ACHN (cell line): ENCODE measurements around the gene INTS1.
"Not testable (repeated sequence)": the region's sequence is repeated elsewhere in the genome, so short reads cannot be mapped to it uniquely, and the experiment has no call there.

Source experiments
- DNase-seq: peaks from one replicate; pipeline ENCODE4 v3.0.0-alpha.2; 2015
- in situ Hi-C: cut with HindIII; loops from 2 replicates; pipeline ENCODE4 v1.10.0; 2017; ENCODE audit warnings: low sequenced_read_pairs, low pct_ligation_motif_present, low pct_unique_long_range_greater_than_20kb

Gene INTS1

DNA sequence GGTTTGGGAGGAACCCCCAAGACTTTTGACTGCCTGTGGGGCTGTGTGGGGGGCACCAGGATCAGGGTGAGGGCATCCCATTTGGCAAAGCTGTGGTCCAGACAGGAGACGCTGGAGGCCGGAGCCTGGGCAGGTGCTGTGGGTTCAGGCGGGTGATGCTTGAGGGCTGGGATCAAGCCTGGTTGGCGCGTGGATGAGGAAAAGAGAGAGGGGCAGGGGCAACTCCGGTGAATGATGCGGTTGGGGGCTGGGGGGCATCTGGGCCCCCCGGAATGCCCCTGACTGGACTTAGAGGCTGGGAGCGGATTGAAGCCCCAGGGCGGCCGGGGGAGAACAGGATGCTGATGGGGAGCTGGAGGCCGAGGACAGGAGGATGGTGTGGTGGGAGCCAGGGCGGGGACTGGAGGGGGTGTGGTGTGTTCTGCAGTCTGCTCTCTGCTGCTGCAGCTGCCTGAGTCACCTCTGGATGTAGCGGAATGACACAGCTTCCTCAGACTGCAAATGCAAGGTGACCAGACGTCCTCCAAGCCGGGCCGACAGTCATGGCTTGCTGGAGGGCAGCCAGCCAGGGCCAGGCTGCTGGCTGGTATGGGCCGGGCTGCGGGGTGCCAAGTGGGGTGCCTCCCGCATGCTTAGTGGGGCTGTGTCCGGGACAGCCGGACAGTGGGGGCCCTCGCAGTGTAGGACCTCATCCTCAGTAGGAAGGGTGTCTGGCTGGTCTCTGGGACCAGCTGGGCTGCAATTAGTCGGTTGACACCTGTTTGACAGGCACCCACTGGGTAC lies 29.5 kb upstream of the INTS1 start:
- DNase-seq, result peak; percentile 85
- in situ Hi-C loops, result no loop called here

DNA sequence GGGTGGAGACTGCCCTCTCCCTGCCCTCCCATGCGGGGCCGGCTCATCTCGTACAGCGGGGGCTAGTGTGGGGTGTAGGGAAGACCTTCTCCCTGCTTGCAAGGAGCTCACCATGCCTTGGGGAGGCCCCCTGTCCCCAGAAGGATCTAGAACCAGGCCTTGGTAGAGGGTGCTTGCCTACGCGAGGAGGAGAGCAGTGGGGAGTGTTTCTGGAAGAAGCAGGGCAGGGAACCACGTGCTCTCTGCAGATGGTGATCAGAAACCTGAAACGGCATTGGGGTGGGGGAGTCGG lies 29.0 kb upstream of the INTS1 start:
- in situ Hi-C loops, result no loop called here
- no peak for DNase-seq

DNA sequence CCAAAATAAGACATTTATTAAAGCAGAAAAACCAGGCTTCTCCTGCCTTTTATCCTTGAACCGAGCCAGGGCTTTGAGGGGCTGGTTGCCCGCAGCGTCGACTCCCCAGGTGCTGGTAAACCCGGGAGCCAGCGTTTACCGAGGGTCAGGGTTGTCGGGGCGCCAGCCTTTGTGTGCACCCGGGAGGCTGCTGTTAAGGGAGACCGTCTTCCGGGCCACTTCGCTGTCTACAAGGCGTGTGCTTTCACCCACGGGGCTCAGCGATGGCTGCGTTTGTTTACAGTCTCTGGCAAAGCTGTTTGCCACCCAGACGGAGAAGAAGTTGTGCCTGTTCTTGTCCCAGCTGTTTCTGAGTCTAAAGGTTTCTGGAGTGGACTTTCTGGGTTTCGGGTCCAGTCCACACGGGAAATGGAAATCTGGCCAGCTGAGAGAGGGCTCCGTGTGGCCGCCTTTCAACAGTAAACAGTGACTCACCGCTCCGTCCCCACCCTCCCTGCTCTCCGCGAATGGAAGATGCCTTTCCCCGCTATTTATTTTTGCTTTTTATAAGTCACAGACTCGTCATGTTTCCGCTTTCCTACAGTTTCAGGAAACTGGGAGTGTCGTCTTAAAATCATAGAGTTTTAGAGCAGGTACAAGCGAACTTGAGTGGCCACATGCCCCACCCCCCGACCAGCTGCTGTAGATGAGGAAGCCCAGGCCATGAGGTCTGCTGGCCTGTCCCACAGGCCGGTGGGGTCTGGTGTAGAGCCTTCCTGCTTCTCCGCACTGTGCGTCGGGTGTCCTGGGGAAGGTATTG lies 28.5 kb upstream of the INTS1 start:
- in situ Hi-C loops, result no loop called here

DNA sequence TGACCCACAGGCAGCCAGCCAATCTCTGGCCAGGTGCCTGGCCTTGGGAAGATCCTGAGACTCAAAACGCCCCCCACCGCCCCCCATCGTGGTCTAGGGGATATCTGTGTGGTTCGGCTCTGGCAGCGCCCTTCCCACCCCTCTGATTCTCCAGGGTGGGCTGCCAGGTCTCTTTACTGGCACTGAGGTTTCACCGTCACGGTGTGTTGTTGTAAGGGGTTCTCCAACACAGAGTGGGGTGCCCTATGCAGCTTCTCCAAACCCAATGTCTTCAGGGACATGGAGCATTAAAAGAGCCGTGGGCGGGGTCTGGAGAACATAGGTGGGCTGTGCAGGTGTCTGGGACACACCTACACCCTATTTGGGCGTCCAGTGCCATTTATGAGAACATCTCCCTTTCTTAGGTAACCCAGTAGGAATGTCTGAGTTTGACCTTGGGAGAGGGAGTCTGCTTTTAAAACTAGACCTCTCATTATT lies 27.8 kb upstream of the INTS1 start:
- DNase-seq, result no peak

More for the DNA sequence above, 28.5 kb upstream of the INTS1 start:
- peak; percentile 86 for DNase-seq

DNA sequence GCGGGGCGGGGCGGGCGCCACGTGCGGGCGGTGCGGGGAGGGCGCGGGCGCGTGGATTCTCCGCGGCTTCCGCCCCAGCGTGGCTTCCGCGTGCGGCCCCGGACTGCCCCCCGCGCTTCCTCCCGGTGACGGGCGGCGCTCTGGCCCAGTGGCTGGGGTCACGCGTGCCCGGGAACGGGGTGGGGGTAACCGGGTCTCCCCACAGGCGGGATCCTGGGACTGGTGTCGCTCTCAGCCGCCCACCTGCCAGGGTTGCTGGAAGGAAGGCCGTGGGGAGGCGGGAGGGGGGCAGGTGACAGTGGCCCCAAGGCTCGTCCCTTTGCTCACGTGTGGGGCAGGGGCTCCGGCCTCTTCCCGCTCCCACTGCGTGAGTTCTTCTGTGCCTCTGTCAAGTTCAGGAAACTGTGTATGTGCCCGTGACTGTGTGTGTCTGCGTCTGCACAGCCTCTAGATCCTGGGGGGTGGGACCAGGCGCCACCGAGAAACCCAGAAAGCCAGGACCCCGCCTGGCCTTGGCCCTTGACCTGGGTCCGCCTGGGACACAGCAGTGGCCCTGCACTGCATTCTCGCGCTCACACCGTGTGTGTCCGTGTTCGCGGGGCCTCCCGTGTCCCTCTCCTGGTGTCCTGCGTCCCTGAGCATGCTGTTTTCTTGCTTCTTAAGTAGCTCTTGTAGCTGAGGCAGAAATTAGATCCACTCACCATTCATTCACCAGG lies 27.2 kb upstream of the INTS1 start:
- peak; percentile 56 for DNase-seq
- in situ Hi-C loops, result no loop called here

More for the DNA sequence above, 27.8 kb upstream of the INTS1 start:
- in situ Hi-C loops, result no loop called here

DNA sequence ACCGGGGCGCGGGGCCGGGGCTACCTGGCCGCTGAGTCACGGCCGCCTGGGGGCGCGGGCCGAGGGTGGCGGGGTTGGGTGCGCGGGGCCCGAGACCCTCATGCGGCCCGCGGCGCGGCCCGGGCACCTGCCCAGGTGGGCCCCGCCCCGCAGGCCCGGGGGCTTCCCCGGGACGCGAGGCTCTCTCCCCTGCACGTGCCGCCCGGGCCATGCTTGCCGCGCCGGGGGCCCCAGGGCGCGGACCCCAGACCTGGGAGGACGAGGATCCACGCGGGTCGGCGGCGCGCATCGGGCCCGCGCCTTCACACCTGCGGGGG lies 26.7 kb upstream of the INTS1 start:
- in situ Hi-C loops, result no loop called here
- no peak for DNase-seq

DNA sequence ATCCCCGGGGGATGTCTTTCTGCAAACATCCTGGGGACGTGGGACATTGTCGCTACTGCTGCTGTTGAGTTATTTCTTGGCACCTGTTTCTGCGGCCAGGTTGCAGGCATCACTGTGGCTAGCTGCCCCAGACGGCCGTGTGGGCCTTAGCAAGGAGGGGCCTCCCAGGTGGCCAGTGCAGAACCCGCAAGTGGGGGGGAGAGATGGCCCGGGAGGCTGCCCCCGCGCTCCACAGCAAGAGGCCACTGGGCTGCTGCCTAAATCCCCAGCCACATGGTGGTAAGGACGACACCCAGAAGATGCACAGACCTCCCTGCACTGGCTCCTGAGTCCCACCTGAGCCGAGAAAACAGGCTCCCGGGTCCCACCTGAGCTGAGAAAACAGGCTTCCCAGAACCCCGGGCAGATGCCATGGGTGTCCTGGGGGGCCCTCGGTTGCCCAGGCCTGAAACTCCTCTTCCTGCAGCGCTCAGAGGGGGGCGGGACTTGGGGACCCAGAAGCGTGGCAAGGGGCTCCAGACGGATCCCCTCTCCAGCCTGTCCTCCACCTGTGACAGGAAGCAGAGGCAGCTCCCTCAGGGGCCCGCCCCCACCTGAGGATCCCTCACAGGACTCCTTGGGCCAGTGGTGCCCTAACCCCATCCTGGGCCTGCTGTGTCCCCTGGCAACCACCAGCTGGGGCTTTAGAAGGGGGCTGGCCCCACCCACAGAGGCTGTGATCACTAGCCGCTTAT lies 25.4 kb upstream of the INTS1 start:
- DNase-seq, result no peak
- in situ Hi-C loops, result no loop called here

DNA sequence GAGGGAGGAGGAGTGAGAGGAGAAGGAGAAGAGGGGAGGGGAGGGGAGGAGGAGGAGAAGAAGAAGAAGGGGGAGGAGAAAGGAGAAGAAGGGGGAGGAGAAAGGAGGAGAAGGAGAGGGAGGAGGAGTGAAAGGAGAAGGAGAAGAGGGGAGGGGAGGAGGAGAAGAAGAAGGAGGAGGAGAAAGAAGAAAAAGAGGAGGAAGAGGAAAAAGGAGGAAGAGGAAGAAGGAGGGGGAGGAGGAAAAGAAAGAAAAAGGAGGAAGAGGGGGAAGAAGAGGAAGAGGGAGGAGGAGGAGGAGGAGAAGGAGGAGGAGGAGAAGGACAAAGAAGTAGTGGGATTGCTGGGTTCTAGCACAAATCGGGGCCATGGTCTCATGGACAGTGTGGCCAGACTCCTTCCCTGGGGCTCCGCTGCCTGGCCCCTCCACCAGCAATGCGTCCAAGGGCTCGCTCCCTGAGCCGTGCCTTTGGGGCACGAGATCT lies 22.1 kb upstream of the INTS1 start:
- peak; percentile 75 for DNase-seq
- in situ Hi-C loops, result no loop called here

DNA sequence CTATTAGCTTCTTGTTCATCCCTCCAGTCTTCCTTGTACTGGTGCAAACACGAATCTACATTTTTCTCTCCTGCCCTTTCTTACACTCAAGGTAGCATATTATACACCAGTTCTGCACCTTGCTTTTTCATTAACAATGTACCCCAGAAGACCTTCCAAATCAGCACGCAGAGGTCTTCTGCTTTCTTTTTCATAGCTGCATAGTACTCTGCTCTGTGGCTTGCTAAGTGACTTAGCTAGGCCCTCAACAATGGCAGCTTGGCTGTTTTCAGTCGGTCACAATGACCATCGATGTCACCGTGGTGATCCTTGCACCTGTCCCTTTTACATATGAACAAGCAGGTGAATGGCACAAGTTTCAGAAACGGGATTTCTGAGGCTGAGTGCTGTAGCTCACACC lies 21.2 kb upstream of the INTS1 start:
- in situ Hi-C loops, result no loop called here
- DNase-seq, result no peak

DNA sequence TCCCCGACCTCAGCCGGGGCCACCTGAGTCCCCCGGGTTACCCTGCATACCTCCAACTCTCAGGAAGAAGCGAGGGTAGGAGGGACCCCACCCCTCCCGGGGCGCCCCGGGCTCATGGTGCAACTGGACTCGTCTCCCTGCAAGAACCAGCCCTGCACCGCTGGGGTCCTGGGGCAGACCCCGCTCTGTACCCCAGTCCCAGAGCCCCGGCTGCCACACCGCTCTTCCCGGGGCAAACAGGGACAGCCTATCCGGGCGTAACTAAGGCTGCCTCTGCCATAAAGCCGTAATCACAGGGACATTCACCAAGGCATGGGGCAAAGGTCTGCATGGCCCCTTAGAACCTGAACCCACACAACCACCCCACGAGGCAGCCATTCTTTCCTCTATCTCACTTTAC lies 19.7 kb upstream of the INTS1 start:
- in situ Hi-C loops, result no loop called here
- DNase-seq, result no peak

DNA sequence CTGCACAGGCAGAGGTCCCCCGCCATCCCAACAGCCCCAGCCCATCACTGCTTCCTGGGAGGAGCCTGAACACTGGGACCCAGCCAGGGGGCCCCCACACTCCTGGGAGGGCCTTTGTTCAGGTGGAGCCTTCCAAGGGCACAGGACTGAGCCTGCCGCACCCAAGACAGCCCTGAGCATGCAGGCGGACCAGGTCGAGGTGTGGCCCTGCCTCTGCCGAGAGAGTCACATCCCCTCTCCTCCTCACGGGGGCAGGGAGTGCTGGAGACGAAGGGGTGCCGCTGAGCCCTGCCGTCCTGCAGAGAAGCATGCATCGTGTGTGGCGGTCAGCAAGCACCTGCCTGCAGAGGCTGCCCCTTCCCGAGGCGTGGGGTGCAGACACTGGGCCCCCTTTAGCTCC lies 19.0 kb upstream of the INTS1 start:
- no peak for DNase-seq
- in situ Hi-C loops, result no loop called here

DNA sequence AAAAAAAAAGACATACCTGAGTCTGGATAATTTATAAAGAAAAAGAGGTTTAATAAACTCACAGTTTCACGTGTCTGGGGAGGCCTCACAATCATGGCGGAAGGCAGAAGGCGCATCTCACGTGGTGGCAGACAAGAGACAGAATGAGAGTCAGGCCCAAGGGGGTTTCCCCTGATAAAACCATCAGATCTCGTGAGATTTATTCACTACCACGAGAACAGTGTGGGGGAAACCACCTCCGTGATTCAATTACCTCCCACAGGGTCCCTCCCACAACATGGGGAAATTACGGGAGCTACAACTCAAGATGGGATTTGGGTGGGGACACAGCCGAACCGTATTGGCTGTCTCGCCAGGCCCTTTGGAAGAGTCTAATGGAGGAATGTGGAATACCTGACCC lies 17.3 kb upstream of the INTS1 start:
- in situ Hi-C loops, result no loop called here

DNA sequence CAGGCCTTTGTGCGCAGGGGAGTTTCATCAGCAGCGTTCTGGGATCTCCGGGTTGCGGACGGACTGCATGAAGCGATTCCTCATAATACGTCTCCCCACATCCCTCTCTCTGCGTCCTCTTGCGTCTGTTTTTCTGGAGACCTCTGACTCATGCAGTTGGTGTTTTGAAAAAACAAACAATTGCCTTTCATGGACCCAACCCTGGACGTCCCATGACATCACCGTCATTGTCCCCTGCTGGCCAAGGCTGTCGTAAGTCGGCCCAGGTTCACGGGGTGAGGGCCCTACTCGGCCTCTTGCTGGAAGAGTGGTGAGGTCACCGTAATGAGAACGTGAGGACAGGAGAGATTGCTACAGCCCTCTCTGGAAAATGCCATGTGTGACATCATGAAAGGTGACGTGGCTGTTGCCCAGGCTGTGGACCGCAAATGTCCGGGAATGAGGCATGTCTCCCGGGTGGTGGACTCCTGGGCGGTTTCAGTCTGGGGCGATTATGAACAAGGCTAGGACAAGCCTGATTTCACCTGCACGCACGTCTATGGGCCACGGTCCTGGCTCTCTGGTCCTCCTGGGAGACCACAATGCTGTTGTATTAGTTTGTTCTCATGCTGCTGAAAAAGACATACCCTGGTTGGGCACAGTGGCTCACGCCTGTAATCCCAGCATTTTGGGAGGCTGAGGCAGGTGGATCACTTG lies 16.5 kb upstream of the INTS1 start:
- in situ Hi-C loops, result no loop called here
- no peak for DNase-seq

More for the DNA sequence above, 17.3 kb upstream of the INTS1 start:
- no peak for DNase-seq

DNA sequence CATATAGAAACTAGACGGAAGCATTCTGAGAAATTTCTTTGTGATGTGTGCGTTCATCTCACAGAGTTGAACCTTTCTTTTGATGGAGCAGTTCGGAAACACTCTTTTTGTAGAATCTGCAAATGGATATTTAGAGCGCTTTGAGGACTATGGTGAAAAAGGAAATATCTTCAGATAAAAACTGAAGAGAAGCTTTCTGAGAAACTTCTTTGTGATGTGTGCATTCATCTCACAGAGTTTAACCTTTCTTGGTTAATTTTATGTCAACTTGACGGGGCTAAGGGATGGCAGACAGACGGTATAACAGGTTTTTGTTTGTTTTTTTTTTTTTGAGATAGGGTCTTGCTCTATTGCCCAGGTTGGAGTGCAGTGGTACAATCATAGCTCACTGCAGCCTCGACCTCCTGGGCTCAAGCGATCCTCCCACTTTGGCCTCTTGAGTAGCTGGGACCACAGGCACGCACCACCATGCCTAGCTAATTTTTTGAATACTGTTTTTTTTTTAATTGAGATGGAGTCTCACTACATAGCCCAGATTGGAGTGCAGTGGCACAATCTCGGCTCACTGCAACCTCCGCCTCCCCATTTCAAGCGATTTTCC lies 15.2 kb upstream of the INTS1 start:
- DNase-seq, in situ Hi-C loops: not testable (repeated sequence)

DNA sequence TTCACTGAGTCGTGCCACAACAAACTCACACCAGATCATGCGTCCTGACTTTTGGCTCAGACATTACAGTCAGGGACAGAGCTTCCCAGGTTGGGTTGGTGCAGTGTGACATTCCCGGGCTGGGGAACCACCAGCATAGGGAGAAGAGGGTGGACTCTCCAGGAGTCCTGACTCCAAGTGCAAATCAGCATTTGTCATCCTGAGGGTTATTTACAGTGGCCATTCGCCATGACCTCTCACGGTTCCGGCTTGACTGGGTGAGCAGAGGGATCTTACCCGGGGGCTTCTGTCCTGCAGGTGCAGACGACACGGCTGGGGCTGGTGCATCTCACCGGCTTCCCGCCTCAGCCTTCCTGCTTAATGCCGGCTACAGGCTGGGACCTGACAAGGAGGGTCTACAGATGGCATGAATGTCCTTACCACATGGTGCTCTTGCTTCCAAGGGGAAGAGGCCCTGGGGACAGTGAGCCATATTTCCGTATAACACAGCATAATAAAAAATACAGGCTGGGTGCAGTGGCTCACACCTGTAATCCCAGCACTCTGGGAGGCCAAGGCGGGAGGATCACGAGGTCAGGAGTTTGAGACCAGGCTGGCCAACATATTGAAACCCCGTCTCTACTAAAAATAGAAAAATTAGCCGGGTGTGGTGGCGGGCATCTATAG lies 12.5 kb upstream of the INTS1 start:
- no peak for DNase-seq
- in situ Hi-C loops, result no loop called here

DNA sequence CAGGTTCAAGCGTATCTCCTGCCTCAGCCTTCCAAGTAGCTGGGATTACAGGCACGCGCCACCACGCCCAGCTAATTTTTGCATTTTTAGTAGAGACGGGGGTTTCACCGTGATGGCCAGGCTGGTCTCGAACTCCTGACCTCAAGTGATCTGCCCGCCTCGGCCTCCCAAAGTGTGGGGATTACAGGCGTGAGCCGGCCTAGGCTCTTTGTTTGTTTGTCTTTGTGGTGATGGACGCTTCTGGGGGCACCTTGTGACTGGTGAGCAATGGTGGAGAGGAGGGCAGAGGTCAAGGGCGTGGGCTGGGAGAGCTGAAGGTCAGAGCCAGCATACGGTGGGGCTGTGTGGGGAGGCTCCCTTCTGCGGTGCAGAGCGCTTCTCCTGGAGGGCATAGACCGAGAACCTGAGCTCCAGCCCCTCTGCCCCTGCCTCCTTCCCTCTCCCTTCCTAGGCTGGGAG lies 11.3 kb upstream of the INTS1 start:
- DNase-seq, in situ Hi-C loops: not testable (repeated sequence)

DNA sequence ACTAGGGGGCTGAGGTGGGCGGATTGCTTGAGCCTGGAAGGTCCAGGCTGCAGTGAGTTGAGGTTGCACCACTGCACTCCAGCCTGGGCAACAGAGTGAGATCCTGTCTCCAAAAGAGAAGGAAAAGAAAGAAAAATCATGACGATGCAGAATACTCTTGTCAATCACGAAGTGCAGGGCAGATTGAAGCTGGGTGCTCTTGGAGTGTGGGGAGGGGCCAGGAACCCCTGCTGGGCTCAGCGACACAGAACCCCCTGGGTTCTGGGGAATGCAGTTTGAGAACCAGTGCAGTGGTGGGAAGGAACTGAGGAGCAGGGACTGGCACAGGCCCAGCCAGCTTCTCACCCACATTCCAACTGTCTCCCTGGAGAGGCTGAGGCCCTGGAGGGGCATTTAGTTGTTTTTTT lies 10.8 kb upstream of the INTS1 start:
- in situ Hi-C loops, result no loop called here
- no peak for DNase-seq
